HepG2 (cell line): ENCODE results near the gene ZNF74.
"Not testable (repeated sequence)": the region's sequence is repeated elsewhere in the genome, so short reads cannot be mapped to it uniquely, and the experiment has no call there.

Experiments
- BCL6 ChIP-seq: IDR thresholded peaks from 2 replicates; pipeline ENCODE4 v1.6.1; 2016; ENCODE audit warnings: missing genetic modification reagents, missing compliant biosample characterization
- E2F1 ChIP-seq: sonication (generic); formaldehyde crosslinking; IDR thresholded peaks from 2 replicates; pipeline ENCODE4 v1.5.0; 2020; ENCODE audit warnings: missing genetic modification reagents
- EZH2 ChIP-seq: conservative IDR thresholded peaks from 2 replicates; pipeline ENCODE4 v1.6.1; 2012; ENCODE audit warnings: mild to moderate bottlenecking, low read depth, low read length, moderate library complexity
- GTF2F1 ChIP-seq: fragments of 150-350 bp; IDR thresholded peaks from 2 replicates; pipeline ENCODE4 v1.6.1; 2014; ENCODE audit warnings: low read length
- HNRNPK ChIP-seq: fragments of 200-400 bp; formaldehyde crosslinking; IDR thresholded peaks from 2 replicates; pipeline ENCODE4 v1.6.1; 2018; ENCODE audit warnings: low read length, low read depth, moderate library complexity, mild to moderate bottlenecking; ENCODE audit not compliant: poor library complexity, severe bottlenecking
- KLF6 ChIP-seq: IDR thresholded peaks from 2 replicates; pipeline ENCODE4 v1.8.0; 2016; ENCODE audit warnings: missing biosample characterization, missing genetic modification reagents
- RAD21 ChIP-seq: fragments of 450-650 bp; formaldehyde crosslinking; IDR thresholded peaks from 2 replicates; pipeline ENCODE4 v1.5.0; 2020; ENCODE audit warnings: mild to moderate bottlenecking
- RXRA ChIP-seq: sonication (generic); formaldehyde crosslinking; IDR thresholded peaks from 2 replicates; pipeline ENCODE4 v1.5.1; 2020; ENCODE audit warnings: missing genetic modification reagents
- SP2 ChIP-seq: sonication (generic); formaldehyde crosslinking; IDR thresholded peaks from 2 replicates; pipeline ENCODE4 v1.5.1; 2020; ENCODE audit warnings: mild to moderate bottlenecking, missing genetic modification reagents
- ZBTB44 ChIP-seq: sonication (generic); formaldehyde crosslinking; IDR thresholded peaks from 2 replicates; pipeline ENCODE4 v1.4.0; 2020; ENCODE audit warnings: missing genetic modification reagents
- ZNF615 ChIP-seq: sonication (generic); formaldehyde crosslinking; IDR thresholded peaks from 2 replicates; pipeline ENCODE4 v1.5.0; 2020; ENCODE audit warnings: mild to moderate bottlenecking, missing genetic modification reagents, borderline replicate concordance
- ZNF704 ChIP-seq: sonication (generic); formaldehyde crosslinking; IDR thresholded peaks from 2 replicates; pipeline ENCODE4 v1.8.1; 2023; ENCODE audit warnings: mild to moderate bottlenecking, inconsistent platforms, moderate library complexity, missing genetic modification reagents, borderline replicate concordance

GRCh38 chr22:20360261-20360660 lies 33.7 kb upstream of the ZNF74 start:
- not testable (repeated sequence) for TF ChIP-seq GTF2F1; ZBTB44 (CRISPR knock-in tag); E2F1; KLF6 (CRISPR knock-in tag); SP2 (CRISPR knock-in tag); RAD21 (CRISPR knock-in tag); BCL6 (CRISPR knock-in tag); ZNF615 (CRISPR knock-in tag); RXRA; HNRNPK; EZH2; ZNF704 (CRISPR knock-in tag)
